MM.1S (cell line): Measurements from ENCODE around the gene GPSM1.

Experiments used
- CTCF ChIP-seq: fragments of 300-600 bp; sonication (generic); IDR thresholded peaks from 2 replicates; pipeline ENCODE4 v1.5.1; 2016; ENCODE audit warnings: antibody characterized with exemption, low read length, mixed read lengths
- EZH2 ChIP-seq: fragments of 300-600 bp; sonication (generic); optimal IDR thresholded peaks from 2 replicates; pipeline ENCODE3; 2017; ENCODE audit warnings: low read depth, mild to moderate bottlenecking, antibody characterized with exemption, low read length, mixed read lengths
- EZH2phosphoT487 ChIP-seq: fragments of 300-600 bp; sonication (generic); IDR thresholded peaks from 2 replicates; pipeline ENCODE4 v1.6.1; 2018; ENCODE audit warnings: antibody characterized with exemption, low read length

- TF ChIP-seq EZH2: no peak
- TF ChIP-seq CTCF: no peak
- no peak for TF ChIP-seq EZH2phosphoT487
Measured at GRCh38 chr9:136335296-136336155, 8.2 kb downstream of the GPSM1 start.
